ENCODE data around the gene MAT2A.
"Not testable (repeated sequence)": the region's sequence is repeated elsewhere in the genome, so short reads cannot be mapped to it uniquely, and the experiment has no call there.

Gene MAT2A

GRCh38 chr2:85534881-85535280, 4.1 kb upstream of the MAT2A start:
- TF ChIP-seq ZNF274 (IDR thresholded peaks at IDR 0.05; ENCODE audit: low read depth, low read length): no peak
- H3K4me3 ChIP-seq (ENCODE audit: low read length): no peak overlapping the region

- TF ChIP-seq ZNF274 (IDR thresholded peaks at IDR 0.05; ENCODE audit: low read depth, low read length): no peak
- no peak overlapping the region for H3K4me3 ChIP-seq (ENCODE audit: low read length)
Observed at GRCh38 chr2:85536479-85536878, 2.5 kb upstream of the MAT2A start.

GRCh38 chr2:85537600-85538506, 1.1 kb upstream of the MAT2A start:
- no peak for TF ChIP-seq ZNF274 (IDR thresholded peaks at IDR 0.05; ENCODE audit: low read depth, low read length)
- H3K4me3 ChIP-seq (ENCODE audit: low read length): peak overlapping the region; percentile 98

GRCh38 chr2:85539361-85540132, 579 bp downstream of the MAT2A start:
- TF ChIP-seq ZNF274 (IDR thresholded peaks at IDR 0.05; ENCODE audit: low read depth, low read length): no peak
- peak overlapping the region; percentile 98 for H3K4me3 ChIP-seq (ENCODE audit: low read length)

- H3K4me3 ChIP-seq (ENCODE audit: low read length): peak overlapping the region; percentile 98
- TF ChIP-seq ZNF274 (IDR thresholded peaks at IDR 0.05; ENCODE audit: low read depth, low read length): no peak
Observed at GRCh38 chr2:85540133-85540648, 1.2 kb downstream of the MAT2A start.

- peak overlapping the region; percentile 98; the same call in 1 of the 2 replicates for H3K4me3 ChIP-seq (ENCODE audit: low read length)
- TF ChIP-seq ZNF274 (IDR thresholded peaks at IDR 0.05; ENCODE audit: low read depth, low read length): no peak
Observed at GRCh38 chr2:85541262-85541661, 2.3 kb downstream of the MAT2A start.

GRCh38 chr2:85541753-85542457, 2.9 kb downstream of the MAT2A start:
- TF ChIP-seq ZNF274 (IDR thresholded peaks at IDR 0.05; ENCODE audit: low read depth, low read length): no peak
- H3K4me3 ChIP-seq (ENCODE audit: low read length): no peak overlapping the region; the same call in 1 of the 2 replicates

GRCh38 chr2:85542777-85543176, 3.8 kb downstream of the MAT2A start:
- H3K4me3 ChIP-seq (ENCODE audit: low read length): no peak overlapping the region; the same call in 1 of the 2 replicates
- no peak for TF ChIP-seq ZNF274 (IDR thresholded peaks at IDR 0.05; ENCODE audit: low read depth, low read length)

- H3K4me3 ChIP-seq (ENCODE audit: low read length): not testable (repeated sequence)
Observed at GRCh38 chr2:85544254-85544691, 5.3 kb downstream of the MAT2A start.

GRCh38 chr2:85544915-85545779, 6.2 kb downstream of the MAT2A start:
- H3K4me3 ChIP-seq (ENCODE audit: low read length): not testable (repeated sequence)

- H3K4me3 ChIP-seq (ENCODE audit: low read length): no peak overlapping the region
- no peak for TF ChIP-seq ZNF274 (IDR thresholded peaks at IDR 0.05; ENCODE audit: low read depth, low read length)
Observed at GRCh38 chr2:85545780-85546240, 6.8 kb downstream of the MAT2A start.

- H3K4me3 ChIP-seq (ENCODE audit: low read length): no peak overlapping the region
- TF ChIP-seq ZNF274 (IDR thresholded peaks at IDR 0.05; ENCODE audit: low read depth, low read length): no peak
Observed at GRCh38 chr2:85547089-85547858, 8.3 kb downstream of the MAT2A start.
